GM12891 (cell line): ENCODE data around the gene MAGEC2.

Experiments
- POLR2A ChIP-seq: IDR thresholded peaks from 2 replicates; pipeline ENCODE4 v1.6.1; 2011; ENCODE audit warnings: low read depth, low read length, control low read depth
- POLR2AphosphoS5 ChIP-seq: IDR thresholded peaks from 2 replicates; pipeline ENCODE4 v1.6.1; 2011; ENCODE audit warnings: low read depth, low read length, control low read depth
- SPI1 ChIP-seq: IDR thresholded peaks from 2 replicates; pipeline ENCODE4 v1.6.1; 2011; ENCODE audit warnings: low read depth, low read length, control low read depth
- TAF1 ChIP-seq: IDR thresholded peaks from 2 replicates; pipeline ENCODE4 v1.6.1; 2011; ENCODE audit warnings: low read depth, low read length, control low read depth

DNA sequence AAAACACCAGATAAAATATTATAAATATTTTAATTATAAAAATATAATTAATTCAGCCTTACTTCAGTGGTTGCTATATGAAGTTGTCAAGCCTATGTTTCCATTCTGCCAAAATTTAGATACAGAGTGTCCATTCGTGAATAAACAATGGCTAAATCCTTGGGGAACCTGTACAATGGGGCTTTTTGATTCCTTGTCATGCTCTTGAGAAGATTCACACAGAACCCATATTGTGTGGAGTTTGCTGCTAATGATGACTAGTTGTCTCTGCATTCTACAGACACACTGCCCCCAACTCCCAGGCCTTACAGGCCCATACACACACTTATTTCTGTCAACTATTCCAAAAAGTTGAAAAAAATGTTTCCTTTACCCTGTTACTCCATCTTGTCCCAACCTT, 33.4 kb upstream of the MAGEC2 start:
- TF ChIP-seq POLR2A (no peak), TAF1 (no peak), SPI1 (no peak), POLR2AphosphoS5 (no peak)
